DMS53 (cell line): ENCODE measurements around the gene SF3A1.
"Not testable (repeated sequence)": the region's sequence is repeated elsewhere in the genome, so short reads cannot be mapped to it uniquely, and the experiment has no call there.

Source experiments
- DNase-seq: peaks from one replicate; lab custom pipeline; 2025; lab: John Stamatoyannopoulos, UW

The SF3A1 gene

GRCh38 chr22:30356449-30357235 lies at the start of gene SF3A1, which contains the start of gene CCDC157:
Gene SF3A1, minus strand, starts transcription at chr22:30356894. Its CDS starts 102 bp downstream, at chr22:30356792.
Gene CCDC157, plus strand, starts transcription at chr22:30357007. Its CDS starts 8,994 bp downstream, at chr22:30366001.
- DNase-seq = peak; percentile 85

GRCh38 chr22:30406400-30406799 lies 49.7 kb upstream of the SF3A1 start:
- DNase-seq = no peak

- no peak for DNase-seq
These were observed 49.0 kb upstream of the SF3A1 start for GRCh38 chr22:30405731-30406130.

GRCh38 chr22:30404307-30404706 lies 47.6 kb upstream of the SF3A1 start:
- no peak for DNase-seq

- not testable (repeated sequence) for DNase-seq
These were observed 46.0 kb upstream of the SF3A1 start for GRCh38 chr22:30402766-30403104.

- DNase-seq = no peak
These were observed 45.5 kb upstream of the SF3A1 start for GRCh38 chr22:30402028-30402765.

GRCh38 chr22:30401024-30401423 lies 44.3 kb upstream of the SF3A1 start:
- not testable (repeated sequence) for DNase-seq

- DNase-seq = no peak
These were observed 43.5 kb upstream of the SF3A1 start for GRCh38 chr22:30400159-30400558.

GRCh38 chr22:30399718-30400117 lies 43.0 kb upstream of the SF3A1 start:
- no peak for DNase-seq

GRCh38 chr22:30398685-30399680 lies 42.3 kb upstream of the SF3A1 start:
- no peak for DNase-seq

- no peak for DNase-seq
These were observed 41.3 kb upstream of the SF3A1 start for GRCh38 chr22:30397656-30398635.

GRCh38 chr22:30396871-30397655 lies 40.4 kb upstream of the SF3A1 start, which contains the start of gene SEC14L2:
Gene SEC14L2, plus strand, starts transcription at chr22:30397018. Its CDS starts 99 bp downstream, at chr22:30397117.
- DNase-seq = peak; percentile 59

GRCh38 chr22:30393885-30394284 lies 37.2 kb upstream of the SF3A1 start:
- DNase-seq = no peak

GRCh38 chr22:30393322-30393680 lies 36.6 kb upstream of the SF3A1 start:
- no peak for DNase-seq

- peak; percentile 43 for DNase-seq
These were observed 36.1 kb upstream of the SF3A1 start for GRCh38 chr22:30392661-30393321.

- peak; percentile 77 for DNase-seq
These were observed 34.4 kb upstream of the SF3A1 start for GRCh38 chr22:30390974-30391691.

- peak; percentile 68 for DNase-seq
These were observed 30.5 kb upstream of the SF3A1 start, which contains the start of gene RNF215 for GRCh38 chr22:30386960-30387827. Gene RNF215, minus strand, starts transcription at chr22:30387411. Its CDS starts 98 bp downstream, at chr22:30387313.

GRCh38 chr22:30386608-30386959 lies 29.9 kb upstream of the SF3A1 start:
- no peak for DNase-seq
